ENCODE measurements around the gene TAF9B. TPM values are rescaled to one million over a fixed set of nuclear protein-coding genes. Genes with fewer than 3 reads are reported as not detected.

Gene TAF9B
- total and polyA plus RNA-seq, 12 donors = 6.6 to 14.6 (median 11.3) TPM

- 55 to 69% (median 65%) methylated on average over 10 of the region's 10 CpGs for WGBS, 4 donors
- intact Hi-C loops (cut with DNase I) = no loop called here
- Histone ChIP-seq H3K4me3 (no peak overlapping the region), H3K27ac (no peak overlapping the region), H3K9me3 (replicated peaks in 1 of 3) (no peaks in the 10 kb centered on the region), H3K27me3 (no peaks in the 10 kb centered on the region), H3K4me1 (replicated peaks in 1 of 2) (peaks cover 6 to 17% of the 10 kb centered on the region in 2 donors), H3K36me3 (replicated peaks in 1 of 2) (peaks cover 4 to 33% of the 10 kb centered on the region in 2 donors)
- TF ChIP-seq POLR2A (IDR thresholded peaks at IDR 0.05) = no peak
- no peak for TF ChIP-seq CTCF (IDR thresholded peaks at IDR 0.05)
- peak; percentile 34 to 68 (median 51) for DNase-seq
Observed at GRCh38 chrX:78111140-78111931, 28.1 kb downstream of the TAF9B start.

- Histone ChIP-seq H3K9me3 (replicated peaks in 1 of 3) (no peaks in the 10 kb centered on the region), H3K27ac (no peak overlapping the region), H3K36me3 (replicated peaks in 1 of 2) (peaks cover 4 to 16% of the 10 kb centered on the region in 2 donors), H3K4me3 (no peak overlapping the region), H3K27me3 (no peaks in the 10 kb centered on the region), H3K4me1 (replicated peaks in 1 of 2) (peaks cover 12 to 17% of the 10 kb centered on the region in 2 donors)
- intact Hi-C loops (cut with DNase I) = no loop called here
- DNase-seq = no peak
- WGBS, 4 donors = 79 to 85% (median 80%) methylated on average over 2 of the region's 2 CpGs
- no peak for TF ChIP-seq POLR2A (IDR thresholded peaks at IDR 0.05)
- no peak for TF ChIP-seq CTCF (IDR thresholded peaks at IDR 0.05)
Observed at GRCh38 chrX:78109458-78109857, 30.0 kb downstream of the TAF9B start.

GRCh38 chrX:78106651-78106986, 32.8 kb downstream of the TAF9B start:
- H3K9me3 ChIP-seq (replicated peaks in 1 of 3) = no peaks in the 10 kb centered on the region

More at GRCh38 chrX:78106651-78106986, 32.8 kb downstream of the TAF9B start:
- WGBS, 4 donors = 60 to 100% (median 76%) methylated on average over 1 of the region's 1 CpG
- H3K27ac ChIP-seq = peak overlapping the region in 2 of 5 donors; percentile 95 to 96
- no peak for TF ChIP-seq CTCF (IDR thresholded peaks at IDR 0.05)
- no peak for TF ChIP-seq POLR2A (IDR thresholded peaks at IDR 0.05)
- peaks cover 4 to 5% of the 10 kb centered on the region in 2 donors for H3K36me3 ChIP-seq (replicated peaks in 1 of 2)
- intact Hi-C loops (cut with DNase I) = no loop called here
- no peak overlapping the region for H3K4me3 ChIP-seq
- peaks cover 12 to 21% of the 10 kb centered on the region in 2 donors for H3K4me1 ChIP-seq (replicated peaks in 1 of 2)
- no peaks in the 10 kb centered on the region for H3K27me3 ChIP-seq
- no peak for DNase-seq

Data from adrenal gland (tissue), 12 donors.